ENCODE measurements around the gene MYO9B.

DNA sequence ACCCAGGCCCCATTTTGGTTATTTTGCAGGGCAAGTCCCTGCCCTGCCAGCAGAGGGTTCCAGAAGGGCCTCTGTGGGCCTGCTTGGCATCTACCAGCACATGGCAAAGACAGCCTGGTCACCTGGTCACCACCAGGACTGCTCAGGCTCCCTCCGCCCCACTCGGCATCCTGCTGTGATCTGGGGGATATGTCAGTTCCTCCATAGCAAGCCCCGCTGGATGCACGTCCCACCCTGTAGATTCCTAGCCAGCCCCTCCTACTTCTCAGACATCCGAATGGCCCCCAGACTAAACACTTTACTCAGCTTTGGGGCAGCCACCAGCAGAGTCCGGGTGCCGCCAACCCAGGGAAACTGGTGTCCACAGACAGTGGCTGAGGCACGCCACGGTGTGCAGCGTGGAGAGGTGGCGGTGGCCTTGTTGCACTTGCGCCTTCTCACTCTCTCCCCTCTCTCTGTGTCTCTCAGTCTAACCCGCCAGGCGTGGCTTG, 107.7 kb downstream of the MYO9B start:
- TF ChIP-seq POLR2AphosphoS5 (IDR thresholded peaks at IDR 0.05; ENCODE audit: low read depth, low read length) (no peak), TAF1 (IDR thresholded peaks at IDR 0.05; ENCODE audit: borderline replicate concordance, insufficient read depth, low read length) (no peak)
